ENCODE measurements around the gene MFAP2.

DNA sequence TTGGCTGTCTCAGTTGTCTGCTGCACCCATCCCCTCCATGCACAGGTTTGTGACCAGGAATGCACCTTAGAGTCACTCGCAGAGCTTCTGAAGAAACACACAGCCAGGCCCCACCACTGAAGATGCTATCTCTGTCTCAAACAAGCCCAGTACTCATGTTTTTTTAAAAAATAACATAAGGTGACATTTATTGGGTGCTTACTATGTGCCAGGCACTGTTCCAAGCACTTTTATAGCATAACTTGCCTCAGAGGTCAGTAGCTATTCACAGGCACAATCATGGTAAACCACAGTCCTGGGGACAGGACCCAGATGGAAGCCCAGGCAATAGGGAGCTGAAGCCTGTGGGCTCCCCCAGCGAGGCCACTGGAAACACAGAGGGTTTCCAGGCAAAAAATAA, 40.1 kb upstream of the MFAP2 start:
- TF ChIP-seq, protein P1, sequence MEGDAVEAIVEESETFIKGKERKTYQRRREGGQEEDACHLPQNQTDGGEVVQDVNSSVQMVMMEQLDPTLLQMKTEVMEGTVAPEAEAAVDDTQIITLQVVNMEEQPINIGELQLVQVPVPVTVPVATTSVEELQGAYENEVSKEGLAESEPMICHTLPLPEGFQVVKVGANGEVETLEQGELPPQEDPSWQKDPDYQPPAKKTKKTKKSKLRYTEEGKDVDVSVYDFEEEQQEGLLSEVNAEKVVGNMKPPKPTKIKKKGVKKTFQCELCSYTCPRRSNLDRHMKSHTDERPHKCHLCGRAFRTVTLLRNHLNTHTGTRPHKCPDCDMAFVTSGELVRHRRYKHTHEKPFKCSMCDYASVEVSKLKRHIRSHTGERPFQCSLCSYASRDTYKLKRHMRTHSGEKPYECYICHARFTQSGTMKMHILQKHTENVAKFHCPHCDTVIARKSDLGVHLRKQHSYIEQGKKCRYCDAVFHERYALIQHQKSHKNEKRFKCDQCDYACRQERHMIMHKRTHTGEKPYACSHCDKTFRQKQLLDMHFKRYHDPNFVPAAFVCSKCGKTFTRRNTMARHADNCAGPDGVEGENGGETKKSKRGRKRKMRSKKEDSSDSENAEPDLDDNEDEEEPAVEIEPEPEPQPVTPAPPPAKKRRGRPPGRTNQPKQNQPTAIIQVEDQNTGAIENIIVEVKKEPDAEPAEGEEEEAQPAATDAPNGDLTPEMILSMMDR (conservative IDR thresholded peaks at IDR 0.05; ENCODE audit: low read depth in 2 of 2): no peak
- TF ChIP-seq EZH2phosphoT487 (IDR thresholded peaks at IDR 0.05; ENCODE audit: unreplicated experiment) (no peak), EZH2 (IDR thresholded peaks at IDR 0.05; ENCODE audit: low read depth, unreplicated experiment) (no peak), POLR2AphosphoS5 (IDR thresholded peaks at IDR 0.05; ENCODE audit: low read depth) (no peak), CREB1 (CRISPR knock-in tag; IDR thresholded peaks at IDR 0.05; ENCODE audit: low read depth) (no peak), ZNF114 (CRISPR knock-in tag; IDR thresholded peaks at IDR 0.05) (no peak), JUNB (IDR thresholded peaks at IDR 0.05; ENCODE audit: unreplicated experiment) (no peak), ZNF331 (CRISPR knock-in tag; IDR thresholded peaks at IDR 0.05; ENCODE audit: low read depth) (no peak), STAT1 (IDR thresholded peaks at IDR 0.05; ENCODE audit: unreplicated experiment) (no peak)
- TF ChIP-seq, protein P2, sequence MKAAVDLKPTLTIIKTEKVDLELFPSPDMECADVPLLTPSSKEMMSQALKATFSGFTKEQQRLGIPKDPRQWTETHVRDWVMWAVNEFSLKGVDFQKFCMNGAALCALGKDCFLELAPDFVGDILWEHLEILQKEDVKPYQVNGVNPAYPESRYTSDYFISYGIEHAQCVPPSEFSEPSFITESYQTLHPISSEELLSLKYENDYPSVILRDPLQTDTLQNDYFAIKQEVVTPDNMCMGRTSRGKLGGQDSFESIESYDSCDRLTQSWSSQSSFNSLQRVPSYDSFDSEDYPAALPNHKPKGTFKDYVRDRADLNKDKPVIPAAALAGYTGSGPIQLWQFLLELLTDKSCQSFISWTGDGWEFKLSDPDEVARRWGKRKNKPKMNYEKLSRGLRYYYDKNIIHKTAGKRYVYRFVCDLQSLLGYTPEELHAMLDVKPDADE (IDR thresholded peaks at IDR 0.05): no peak
- TF ChIP-seq, protein P3, sequence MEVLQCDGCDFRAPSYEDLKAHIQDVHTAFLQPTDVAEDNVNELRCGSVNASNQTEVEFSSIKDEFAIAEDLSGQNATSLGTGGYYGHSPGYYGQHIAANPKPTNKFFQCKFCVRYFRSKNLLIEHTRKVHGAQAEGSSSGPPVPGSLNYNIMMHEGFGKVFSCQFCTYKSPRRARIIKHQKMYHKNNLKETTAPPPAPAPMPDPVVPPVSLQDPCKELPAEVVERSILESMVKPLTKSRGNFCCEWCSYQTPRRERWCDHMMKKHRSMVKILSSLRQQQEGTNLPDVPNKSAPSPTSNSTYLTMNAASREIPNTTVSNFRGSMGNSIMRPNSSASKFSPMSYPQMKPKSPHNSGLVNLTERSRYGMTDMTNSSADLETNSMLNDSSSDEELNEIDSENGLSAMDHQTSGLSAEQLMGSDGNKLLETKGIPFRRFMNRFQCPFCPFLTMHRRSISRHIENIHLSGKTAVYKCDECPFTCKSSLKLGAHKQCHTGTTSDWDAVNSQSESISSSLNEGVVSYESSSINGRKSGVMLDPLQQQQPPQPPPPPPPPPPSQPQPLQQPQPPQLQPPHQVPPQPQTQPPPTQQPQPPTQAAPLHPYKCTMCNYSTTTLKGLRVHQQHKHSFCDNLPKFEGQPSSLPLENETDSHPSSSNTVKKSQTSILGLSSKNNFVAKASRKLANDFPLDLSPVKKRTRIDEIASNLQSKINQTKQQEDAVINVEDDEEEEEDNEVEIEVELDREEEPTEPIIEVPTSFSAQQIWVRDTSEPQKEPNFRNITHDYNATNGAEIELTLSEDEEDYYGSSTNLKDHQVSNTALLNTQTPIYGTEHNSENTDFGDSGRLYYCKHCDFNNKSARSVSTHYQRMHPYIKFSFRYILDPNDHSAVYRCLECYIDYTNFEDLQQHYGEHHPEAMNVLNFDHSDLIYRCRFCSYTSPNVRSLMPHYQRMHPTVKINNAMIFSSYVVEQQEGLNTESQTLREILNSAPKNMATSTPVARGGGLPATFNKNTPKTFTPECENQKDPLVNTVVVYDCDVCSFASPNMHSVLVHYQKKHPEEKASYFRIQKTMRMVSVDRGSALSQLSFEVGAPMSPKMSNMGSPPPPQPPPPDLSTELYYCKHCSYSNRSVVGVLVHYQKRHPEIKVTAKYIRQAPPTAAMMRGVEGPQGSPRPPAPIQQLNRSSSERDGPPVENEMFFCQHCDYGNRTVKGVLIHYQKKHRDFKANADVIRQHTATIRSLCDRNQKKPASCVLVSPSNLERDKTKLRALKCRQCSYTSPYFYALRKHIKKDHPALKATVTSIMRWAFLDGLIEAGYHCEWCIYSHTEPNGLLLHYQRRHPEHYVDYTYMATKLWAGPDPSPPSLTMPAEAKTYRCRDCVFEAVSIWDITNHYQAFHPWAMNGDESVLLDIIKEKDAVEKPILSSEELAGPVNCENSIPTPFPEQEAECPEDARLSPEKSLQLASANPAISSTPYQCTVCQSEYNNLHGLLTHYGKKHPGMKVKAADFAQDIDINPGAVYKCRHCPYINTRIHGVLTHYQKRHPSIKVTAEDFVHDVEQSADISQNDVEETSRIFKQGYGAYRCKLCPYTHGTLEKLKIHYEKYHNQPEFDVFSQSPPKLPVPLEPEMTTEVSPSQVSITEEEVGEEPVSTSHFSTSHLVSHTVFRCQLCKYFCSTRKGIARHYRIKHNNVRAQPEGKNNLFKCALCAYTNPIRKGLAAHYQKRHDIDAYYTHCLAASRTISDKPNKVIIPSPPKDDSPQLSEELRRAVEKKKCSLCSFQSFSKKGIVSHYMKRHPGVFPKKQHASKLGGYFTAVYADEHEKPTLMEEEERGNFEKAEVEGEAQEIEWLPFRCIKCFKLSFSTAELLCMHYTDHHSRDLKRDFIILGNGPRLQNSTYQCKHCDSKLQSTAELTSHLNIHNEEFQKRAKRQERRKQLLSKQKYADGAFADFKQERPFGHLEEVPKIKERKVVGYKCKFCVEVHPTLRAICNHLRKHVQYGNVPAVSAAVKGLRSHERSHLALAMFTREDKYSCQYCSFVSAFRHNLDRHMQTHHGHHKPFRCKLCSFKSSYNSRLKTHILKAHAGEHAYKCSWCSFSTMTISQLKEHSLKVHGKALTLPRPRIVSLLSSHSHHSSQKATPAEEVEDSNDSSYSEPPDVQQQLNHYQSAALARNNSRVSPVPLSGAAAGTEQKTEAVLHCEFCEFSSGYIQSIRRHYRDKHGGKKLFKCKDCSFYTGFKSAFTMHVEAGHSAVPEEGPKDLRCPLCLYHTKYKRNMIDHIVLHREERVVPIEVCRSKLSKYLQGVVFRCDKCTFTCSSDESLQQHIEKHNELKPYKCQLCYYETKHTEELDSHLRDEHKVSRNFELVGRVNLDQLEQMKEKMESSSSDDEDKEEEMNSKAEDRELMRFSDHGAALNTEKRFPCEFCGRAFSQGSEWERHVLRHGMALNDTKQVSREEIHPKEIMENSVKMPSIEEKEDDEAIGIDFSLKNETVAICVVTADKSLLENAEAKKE (CRISPR knock-in tag; IDR thresholded peaks at IDR 0.05): no peak
- TF ChIP-seq, protein P4, sequence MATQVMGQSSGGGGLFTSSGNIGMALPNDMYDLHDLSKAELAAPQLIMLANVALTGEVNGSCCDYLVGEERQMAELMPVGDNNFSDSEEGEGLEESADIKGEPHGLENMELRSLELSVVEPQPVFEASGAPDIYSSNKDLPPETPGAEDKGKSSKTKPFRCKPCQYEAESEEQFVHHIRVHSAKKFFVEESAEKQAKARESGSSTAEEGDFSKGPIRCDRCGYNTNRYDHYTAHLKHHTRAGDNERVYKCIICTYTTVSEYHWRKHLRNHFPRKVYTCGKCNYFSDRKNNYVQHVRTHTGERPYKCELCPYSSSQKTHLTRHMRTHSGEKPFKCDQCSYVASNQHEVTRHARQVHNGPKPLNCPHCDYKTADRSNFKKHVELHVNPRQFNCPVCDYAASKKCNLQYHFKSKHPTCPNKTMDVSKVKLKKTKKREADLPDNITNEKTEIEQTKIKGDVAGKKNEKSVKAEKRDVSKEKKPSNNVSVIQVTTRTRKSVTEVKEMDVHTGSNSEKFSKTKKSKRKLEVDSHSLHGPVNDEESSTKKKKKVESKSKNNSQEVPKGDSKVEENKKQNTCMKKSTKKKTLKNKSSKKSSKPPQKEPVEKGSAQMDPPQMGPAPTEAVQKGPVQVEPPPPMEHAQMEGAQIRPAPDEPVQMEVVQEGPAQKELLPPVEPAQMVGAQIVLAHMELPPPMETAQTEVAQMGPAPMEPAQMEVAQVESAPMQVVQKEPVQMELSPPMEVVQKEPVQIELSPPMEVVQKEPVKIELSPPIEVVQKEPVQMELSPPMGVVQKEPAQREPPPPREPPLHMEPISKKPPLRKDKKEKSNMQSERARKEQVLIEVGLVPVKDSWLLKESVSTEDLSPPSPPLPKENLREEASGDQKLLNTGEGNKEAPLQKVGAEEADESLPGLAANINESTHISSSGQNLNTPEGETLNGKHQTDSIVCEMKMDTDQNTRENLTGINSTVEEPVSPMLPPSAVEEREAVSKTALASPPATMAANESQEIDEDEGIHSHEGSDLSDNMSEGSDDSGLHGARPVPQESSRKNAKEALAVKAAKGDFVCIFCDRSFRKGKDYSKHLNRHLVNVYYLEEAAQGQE (IDR thresholded peaks at IDR 0.05; ENCODE audit: unreplicated experiment): no peak
